ENCODE results near the gene AFAP1.
A peak's percentile ranks its signal among the peaks of the same experiment; 100 is the strongest.

Gene AFAP1

GRCh38 chr4:7804756-7805385 is 134.8 kb downstream of the AFAP1 start:
- DNase-seq (ENCODE audit: low read depth) = no peak
- H3K4me3 ChIP-seq (ENCODE audit: low read length) = no peak overlapping the region
- no peak for TF ChIP-seq CTCF (conservative IDR thresholded peaks at IDR 0.05; ENCODE audit: low read depth, low read length)

GRCh38 chr4:7803992-7804755 is 135.5 kb downstream of the AFAP1 start:
- DNase-seq (ENCODE audit: low read depth) = no peak
- no peak overlapping the region for H3K4me3 ChIP-seq (ENCODE audit: low read length)

GRCh38 chr4:7803371-7803770 is 136.3 kb downstream of the AFAP1 start:
- DNase-seq (ENCODE audit: low read depth) = no peak
- no peak for TF ChIP-seq CTCF (conservative IDR thresholded peaks at IDR 0.05; ENCODE audit: low read depth, low read length)
- H3K4me3 ChIP-seq (ENCODE audit: low read length) = no peak overlapping the region

More at GRCh38 chr4:7803992-7804755, 135.5 kb downstream of the AFAP1 start:
- TF ChIP-seq CTCF (conservative IDR thresholded peaks at IDR 0.05; ENCODE audit: low read depth, low read length) = peak; percentile 97

GRCh38 chr4:7802093-7802726 is 137.5 kb downstream of the AFAP1 start:
- no peak overlapping the region for H3K4me3 ChIP-seq (ENCODE audit: low read length)
- no peak for DNase-seq (ENCODE audit: low read depth)
- peak; percentile 90 for TF ChIP-seq CTCF (conservative IDR thresholded peaks at IDR 0.05; ENCODE audit: low read depth, low read length)

- no peak overlapping the region for H3K4me3 ChIP-seq (ENCODE audit: low read length)
- DNase-seq (ENCODE audit: low read depth) = no peak
- no peak for TF ChIP-seq CTCF (conservative IDR thresholded peaks at IDR 0.05; ENCODE audit: low read depth, low read length)
Observed at GRCh38 chr4:7801641-7802040, 138.0 kb downstream of the AFAP1 start.

- no peak for DNase-seq (ENCODE audit: low read depth)
- no peak overlapping the region for H3K4me3 ChIP-seq (ENCODE audit: low read length)
- TF ChIP-seq CTCF (conservative IDR thresholded peaks at IDR 0.05; ENCODE audit: low read depth, low read length) = no peak
Observed at GRCh38 chr4:7801001-7801400, 138.7 kb downstream of the AFAP1 start.

Data from retinal pigment epithelial cell (primary cell).